ENCODE data around the gene ZNF200. TPM values are rescaled to one million over a fixed set of nuclear protein-coding genes. Genes with fewer than 3 reads are reported as not detected.

ZNF200 gene
- total and polyA plus RNA-seq, 2 of the 13 experiments (the other 11 are each of a cell fraction or from before 2014, with no cell fraction given): 3.5 to 16.5 TPM

GRCh38 chr16:3223913-3224515 is 10.9 kb downstream of the ZNF200 start:
- CTCF ChIA-PET (ENCODE audit: low intra/inter-chr PET ratio, low total read pairs): no interaction called here

More at GRCh38 chr16:3223913-3224515, 10.9 kb downstream of the ZNF200 start:
- H3K4me1 ChIP-seq (ENCODE audit: insufficient read depth, low read length): peaks cover 10% of the 10 kb centered on the region
- in situ Hi-C loops (cut with HindIII; ENCODE audit: extremely low pct_ligation_motif_present, low pct_unique_long_range_greater_than_20kb) (no loop called here), intact Hi-C loops (cut with micrococcal nuclease; ENCODE audit: unreplicated experiment) (no loop called here)
- H3K4me2 ChIP-seq (ENCODE audit: low read depth, low read length): no peak overlapping the region
- H3K27ac ChIP-seq (ENCODE audit: extremely low read length, insufficient read depth, low read length): no peak overlapping the region
- DNase-seq (ENCODE audit: low spot score) (no peak), ATAC-seq (no peak), FAIRE-seq (no peak)
- H4K20me1 ChIP-seq (ENCODE audit: insufficient read depth, low read length): no peaks in the 10 kb centered on the region
- H3K4me3 ChIP-seq (replicated peaks in 1 of 3; ENCODE audit: insufficient read depth in 1 of 3, low read depth in 2 of 3, low read length in 3 of 3): no peak overlapping the region
- H3K9ac ChIP-seq (ENCODE audit: insufficient read depth, low read depth, low read length): no peak overlapping the region
- no peak overlapping the region for H2AFZ ChIP-seq (ENCODE audit: low read length)
- H3K79me2 ChIP-seq (ENCODE audit: insufficient read depth, low read length): no peaks in the 10 kb centered on the region
- TF ChIP-seq TEAD2 (CRISPR knock-in tag; IDR thresholded peaks at IDR 0.05): no peak
- TF ChIP-seq ZNF414 (CRISPR knock-in tag; IDR thresholded peaks at IDR 0.05): no peak
- no peak for TF ChIP-seq ZNF800 (CRISPR knock-in tag; IDR thresholded peaks at IDR 0.05)
- TF ChIP-seq HOXA7 (CRISPR knock-in tag; IDR thresholded peaks at IDR 0.05): no peak
- no peak for TF ChIP-seq SNAPC2 (CRISPR knock-in tag; IDR thresholded peaks at IDR 0.05)
- TF ChIP-seq KLF11 (CRISPR knock-in tag; IDR thresholded peaks at IDR 0.05): no peak
- no peak for TF ChIP-seq ZNF569 (CRISPR knock-in tag; IDR thresholded peaks at IDR 0.05; ENCODE audit: borderline replicate concordance)
- TF ChIP-seq ZNF143 (CRISPR knock-in tag; IDR thresholded peaks at IDR 0.05): no peak
- no peak for TF ChIP-seq SMARCC2 (IDR thresholded peaks at IDR 0.05)
- no peaks in the 10 kb centered on the region for H3K9me3 ChIP-seq (ENCODE audit: low read length)
- H3K36me3 ChIP-seq (replicated peaks in 1 of 2; ENCODE audit: control insufficient read depth in 1 of 2, insufficient read depth in 2 of 2, low read length in 2 of 2): peaks cover 7 to 25% of the 10 kb centered on the region in 2 experiments
- no peaks in the 10 kb centered on the region for H3K27me3 ChIP-seq (ENCODE audit: control insufficient read depth in 1 of 2, insufficient read depth in 2 of 2, low read length in 2 of 2)
- POLR2A ChIA-PET: no interaction called here
- BruUV-seq (replicated peaks): no TSS peak
- WGBS (ENCODE audit: low lambda C conversion rate): 99% methylated on average over 10 of the region's 10 CpGs

Data from HepG2 (cell line).